Astrocyte (in vitro differentiated cells and primary cell): Measurements from ENCODE around the gene LRP1B.

Experiments
- EZH2 ChIP-seq: IDR thresholded peaks from 2 replicates; pipeline ENCODE4 v1.6.1; 2012; ENCODE audit warnings: mild to moderate bottlenecking, low read length, inconsistent platforms; ENCODE audit not compliant: insufficient read depth
- TF ChIP-seq, protein P1 (sequence below): IDR thresholded peaks from 2 replicates; pipeline ENCODE4 v1.5.1; 2011; ENCODE audit warnings: low read depth, mild to moderate bottlenecking, inconsistent platforms, low read length, moderate library complexity; ENCODE audit not compliant: insufficient read depth

DNA sequence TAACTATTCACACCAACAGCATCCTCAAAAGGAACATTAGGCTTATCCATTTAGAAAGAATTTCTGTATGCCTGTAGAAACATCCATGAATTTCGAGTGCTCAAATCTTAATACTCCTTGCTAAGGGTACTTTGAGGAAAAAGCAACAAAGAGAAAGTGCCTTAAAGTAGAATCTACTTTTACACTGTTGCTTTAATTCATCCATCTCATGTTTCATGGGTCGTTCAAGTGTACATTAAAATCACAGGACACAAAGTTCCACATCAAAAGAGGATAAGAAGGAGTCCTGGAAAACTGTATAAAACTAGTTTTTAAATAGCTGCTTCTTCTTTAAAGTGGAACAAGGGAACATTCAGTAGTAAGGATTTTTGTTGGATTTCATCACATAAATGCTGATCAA lies 54.5 kb downstream of the LRP1B start:
- TF ChIP-seq, protein P1, sequence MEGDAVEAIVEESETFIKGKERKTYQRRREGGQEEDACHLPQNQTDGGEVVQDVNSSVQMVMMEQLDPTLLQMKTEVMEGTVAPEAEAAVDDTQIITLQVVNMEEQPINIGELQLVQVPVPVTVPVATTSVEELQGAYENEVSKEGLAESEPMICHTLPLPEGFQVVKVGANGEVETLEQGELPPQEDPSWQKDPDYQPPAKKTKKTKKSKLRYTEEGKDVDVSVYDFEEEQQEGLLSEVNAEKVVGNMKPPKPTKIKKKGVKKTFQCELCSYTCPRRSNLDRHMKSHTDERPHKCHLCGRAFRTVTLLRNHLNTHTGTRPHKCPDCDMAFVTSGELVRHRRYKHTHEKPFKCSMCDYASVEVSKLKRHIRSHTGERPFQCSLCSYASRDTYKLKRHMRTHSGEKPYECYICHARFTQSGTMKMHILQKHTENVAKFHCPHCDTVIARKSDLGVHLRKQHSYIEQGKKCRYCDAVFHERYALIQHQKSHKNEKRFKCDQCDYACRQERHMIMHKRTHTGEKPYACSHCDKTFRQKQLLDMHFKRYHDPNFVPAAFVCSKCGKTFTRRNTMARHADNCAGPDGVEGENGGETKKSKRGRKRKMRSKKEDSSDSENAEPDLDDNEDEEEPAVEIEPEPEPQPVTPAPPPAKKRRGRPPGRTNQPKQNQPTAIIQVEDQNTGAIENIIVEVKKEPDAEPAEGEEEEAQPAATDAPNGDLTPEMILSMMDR = no peak
- TF ChIP-seq EZH2 = no peak
